Measurements from ENCODE around the gene ARSG.
A peak's percentile ranks its signal among the peaks of the same experiment; 100 is the strongest.

GRCh38 chr17:68435876-68436842 lies 144.9 kb downstream of the ARSG start:
- no peak for TF ChIP-seq SMARCE1 (IDR thresholded peaks at IDR 0.05)
- no peak for TF ChIP-seq TBP (optimal IDR thresholded peaks at IDR 0.05; ENCODE audit: low read depth, low read length)
- no peak for TF ChIP-seq POLR2A (conservative IDR thresholded peaks at IDR 0.05)
- no peak for TF ChIP-seq ZNF274 (IDR thresholded peaks at IDR 0.05; ENCODE audit: borderline replicate concordance, low read depth, low read length)
- TF ChIP-seq RERE (CRISPR knock-in tag; IDR thresholded peaks at IDR 0.05; ENCODE audit: borderline replicate concordance), result no peak
- TF ChIP-seq EP300 (IDR thresholded peaks at IDR 0.05; ENCODE audit: low read length), result 0 out of 2 replicates have a peak, but pooled peaks have one; percentile 6
- no peak for TF ChIP-seq KLF1 (tag; IDR thresholded peaks at IDR 0.05)
- no peak for TF ChIP-seq ZNF121 (CRISPR knock-in tag; conservative IDR thresholded peaks at IDR 0.05)
- no peak for TF ChIP-seq HNRNPL (IDR thresholded peaks at IDR 0.05; ENCODE audit: low read depth, low read length)
- no peak for TF ChIP-seq EWSR1 (IDR thresholded peaks at IDR 0.05; ENCODE audit: borderline replicate concordance, low read depth, partially characterized antibody)
- TF ChIP-seq RAD21 (CRISPR knock-in tag; conservative IDR thresholded peaks at IDR 0.05 in 1 of 2, IDR thresholded peaks at IDR 0.05 in 1 of 2), result peak; percentile 66 to 76
- no peak for TF ChIP-seq MYNN (IDR thresholded peaks at IDR 0.05)
- no peak for TF ChIP-seq MYNN (CRISPR knock-in tag; IDR thresholded peaks at IDR 0.05)
- no peak for TF ChIP-seq RBM25 (IDR thresholded peaks at IDR 0.05; ENCODE audit: low read depth, low read length, severe bottlenecking)
- TF ChIP-seq ZNF318 (IDR thresholded peaks at IDR 0.05; ENCODE audit: borderline replicate concordance in 1 of 2, low read depth in 1 of 2), result no peak
